H9 (cell line): ENCODE measurements around the gene SSBP3. TPM values are rescaled to one million over a fixed set of nuclear protein-coding genes. Genes with fewer than 3 reads are reported as not detected.

Experiments used
- DNase-seq: peaks from one replicate; pipeline ENCODE4 v3.0.0-alpha.2; 2017
- H2AFZ ChIP-seq: one replicate; pipeline ENCODE4 v1.6.1; 2013; ENCODE audit warnings: mild to moderate bottlenecking, low read length, control low read depth, moderate library complexity
- H2AK5ac ChIP-seq: 2 replicates; pipeline ENCODE4 v1.6.1; 2013; ENCODE audit warnings: low read length, control low read depth, mixed read lengths; ENCODE audit not compliant: insufficient read length
- H2BK120ac ChIP-seq: one replicate; pipeline ENCODE4 v1.6.1; 2013; ENCODE audit warnings: low read depth, mild to moderate bottlenecking, low read length, control low read depth, inconsistent platforms; ENCODE audit not compliant: poor library complexity, severe bottlenecking
- H2BK12ac ChIP-seq: 2 replicates; pipeline ENCODE4 v1.6.1; 2013; ENCODE audit warnings: low read length, control low read depth, mixed read lengths, low read depth; ENCODE audit not compliant: insufficient read length
- H2BK15ac ChIP-seq: 2 replicates; pipeline ENCODE4 v1.6.1; 2013; ENCODE audit warnings: low read depth, low read length, control low read depth
- H2BK20ac ChIP-seq: one replicate; pipeline ENCODE4 v1.6.1; 2013; ENCODE audit warnings: low read depth, mild to moderate bottlenecking, low read length, control low read depth, inconsistent platforms; ENCODE audit not compliant: poor library complexity, severe bottlenecking
- H2BK5ac ChIP-seq: 2 replicates; pipeline ENCODE4 v1.6.1; 2013; ENCODE audit warnings: low read length, control low read depth, mixed read lengths; ENCODE audit not compliant: insufficient read length
- H3K14ac ChIP-seq: 2 replicates; pipeline ENCODE4 v1.6.1; 2013; ENCODE audit warnings: low read length, control low read depth; ENCODE audit not compliant: insufficient read depth
- H3K18ac ChIP-seq: 2 replicates; pipeline ENCODE4 v1.6.1; 2013; ENCODE audit warnings: low read depth, mild to moderate bottlenecking, mixed read lengths, low read length, control low read depth; ENCODE audit not compliant: insufficient read length
- H3K23ac ChIP-seq: 2 replicates; pipeline ENCODE4 v1.6.1; 2013; ENCODE audit warnings: low read length, control low read depth, mixed read lengths, low read depth; ENCODE audit not compliant: insufficient read length
- H3K23me2 ChIP-seq: 2 replicates; pipeline ENCODE4 v1.6.1; 2013; ENCODE audit warnings: low read depth, mild to moderate bottlenecking, mixed read lengths, low read length, control low read depth; ENCODE audit not compliant: insufficient read length, poor library complexity, severe bottlenecking
- H3K27ac ChIP-seq: 2 replicates; pipeline ENCODE4 v1.5.1; 2013; ENCODE audit warnings: low read length, control low read depth, mixed read lengths, low read depth; ENCODE audit not compliant: insufficient read length
- H3K27me3 ChIP-seq: 2 replicates; pipeline ENCODE4 v1.6.1; 2013; ENCODE audit warnings: low read length, control low read depth, inconsistent platforms; ENCODE audit not compliant: insufficient read depth
- H3K4ac ChIP-seq: 2 replicates; pipeline ENCODE4 v1.6.1; 2013; ENCODE audit warnings: low read depth, mild to moderate bottlenecking, control low read depth, inconsistent platforms, low read length, moderate library complexity
- H3K4me1 ChIP-seq: 2 replicates; pipeline ENCODE4 v1.6.1; 2013; ENCODE audit warnings: low read length, control low read depth, inconsistent platforms; ENCODE audit not compliant: insufficient read depth
- H3K4me2 ChIP-seq: 2 replicates; pipeline ENCODE4 v1.6.1; 2013; ENCODE audit warnings: low read length, control low read depth, mixed read lengths; ENCODE audit not compliant: insufficient read length, insufficient read depth
- H3K56ac ChIP-seq: 2 replicates; pipeline ENCODE4 v1.6.1; 2013; ENCODE audit warnings: low read depth, mild to moderate bottlenecking, mixed read lengths, low read length, control low read depth; ENCODE audit not compliant: insufficient read length
- H3K79me1 ChIP-seq: 2 replicates; pipeline ENCODE4 v1.6.1; 2013; ENCODE audit warnings: low read depth, mild to moderate bottlenecking, moderate library complexity, low read length, control low read depth, inconsistent platforms; ENCODE audit not compliant: insufficient read depth, poor library complexity, severe bottlenecking
- H3K79me2 ChIP-seq: 2 replicates; pipeline ENCODE4 v1.6.1; 2013; ENCODE audit warnings: low read length, control low read depth, inconsistent platforms; ENCODE audit not compliant: insufficient read depth
- H3K9ac ChIP-seq: 2 replicates; pipeline ENCODE4 v1.6.1; 2013; ENCODE audit warnings: low read length, control low read depth, mixed read lengths; ENCODE audit not compliant: insufficient read length; ENCODE audit errors: extremely low read depth
- H3K9me3 ChIP-seq: one replicate; pipeline ENCODE4 v1.6.1; 2013; ENCODE audit warnings: low read depth, low read length, inconsistent platforms; ENCODE audit not compliant: control insufficient read depth
- H3T11ph ChIP-seq: one replicate; pipeline ENCODE4 v1.6.1; 2013; ENCODE audit warnings: mild to moderate bottlenecking, low read length, control low read depth, inconsistent platforms
- H4K20me1 ChIP-seq: one replicate; pipeline ENCODE4 v1.6.1; 2013; ENCODE audit not compliant: control insufficient read depth, insufficient read length, insufficient read depth
- H4K5ac ChIP-seq: 2 replicates; pipeline ENCODE4 v1.6.1; 2013; ENCODE audit warnings: low read depth, mild to moderate bottlenecking, mixed read lengths, low read length, control low read depth; ENCODE audit not compliant: insufficient read length
- H4K8ac ChIP-seq: replicated peaks from 2 replicates; pipeline ENCODE4 v1.6.1; 2013; ENCODE audit warnings: low read length, control low read depth, mixed read lengths, low read depth; ENCODE audit not compliant: insufficient read length
- H4K91ac ChIP-seq: 2 replicates; pipeline ENCODE4 v1.6.1; 2013; ENCODE audit warnings: low read depth, mild to moderate bottlenecking, moderate library complexity, mixed read lengths, low read length, control low read depth; ENCODE audit not compliant: insufficient read length
- H3K27ac Mint-ChIP-seq, 3 experiments: 2 replicates in 2 of 3; 3 replicates in 1 of 3; pipeline ENCODE4 v1.8.0; 2020 to 2021; ENCODE audit warnings: mixed read lengths in 3 of 3, mild to moderate bottlenecking in 1 of 3, moderate library complexity in 1 of 3
- H3K27me3 Mint-ChIP-seq: 2 replicates; pipeline ENCODE4 v1.8.0; 2021; ENCODE audit warnings: low read depth, mild to moderate bottlenecking, moderate library complexity, mixed read lengths
- H3K36me3 Mint-ChIP-seq, 3 experiments: 2 replicates in 2 of 3; 3 replicates in 1 of 3; pipeline ENCODE4 v1.8.0; 2020 to 2021; ENCODE audit warnings: low read depth in 3 of 3, mixed read lengths in 3 of 3; ENCODE audit not compliant: insufficient read depth in 1 of 3
- H3K4me1 Mint-ChIP-seq, 2 experiments: 2 replicates each; pipeline ENCODE4 v1.8.0; 2020; ENCODE audit warnings: mixed read lengths in 2 of 2
- H3K4me3 Mint-ChIP-seq, 2 experiments: 2 replicates in 1 of 2; 3 replicates in 1 of 2; pipeline ENCODE4 v1.8.0; 2020 to 2021; ENCODE audit warnings: mild to moderate bottlenecking in 2 of 2, mixed read lengths in 2 of 2, moderate library complexity in 1 of 2
- H3K9me3 Mint-ChIP-seq, 2 experiments: 2 replicates in 1 of 2; 3 replicates in 1 of 2; pipeline ENCODE4 v1.8.0; 2020; ENCODE audit warnings: mild to moderate bottlenecking in 2 of 2, mixed read lengths in 2 of 2, moderate library complexity in 1 of 2
- WGBS: extraction: QIAGEN DNeasy Blood & Tissue Kit; methylation state at CpG from one replicate; pipeline ENCODE4 v1.1.7; 2013; ENCODE audit warnings: missing lambda C conversion rate, low lambda C conversion rate, mixed read lengths; ENCODE audit not compliant: insufficient read length; ENCODE audit errors: extremely low coverage; 5-methylcytosine and 5-hydroxymethylcytosine counted together
- total RNA-seq: library from RNA; stranded (reverse); gene quantifications from 2 replicates; pipeline ENCODE4 v1.2.1, GENCODE V29; 2021
- TF ChIP-seq, protein P1 (sequence below): fragments of 200-600 bp; sonication (generic); conservative IDR thresholded peaks from 3 replicates; pipeline ENCODE4 v1.8.0; 2021; ENCODE audit warnings: antibody characterized with exemption, mild to moderate bottlenecking

SSBP3 gene
- total RNA-seq, 1 experiment from 2014 or later: 126 TPM

DNA sequence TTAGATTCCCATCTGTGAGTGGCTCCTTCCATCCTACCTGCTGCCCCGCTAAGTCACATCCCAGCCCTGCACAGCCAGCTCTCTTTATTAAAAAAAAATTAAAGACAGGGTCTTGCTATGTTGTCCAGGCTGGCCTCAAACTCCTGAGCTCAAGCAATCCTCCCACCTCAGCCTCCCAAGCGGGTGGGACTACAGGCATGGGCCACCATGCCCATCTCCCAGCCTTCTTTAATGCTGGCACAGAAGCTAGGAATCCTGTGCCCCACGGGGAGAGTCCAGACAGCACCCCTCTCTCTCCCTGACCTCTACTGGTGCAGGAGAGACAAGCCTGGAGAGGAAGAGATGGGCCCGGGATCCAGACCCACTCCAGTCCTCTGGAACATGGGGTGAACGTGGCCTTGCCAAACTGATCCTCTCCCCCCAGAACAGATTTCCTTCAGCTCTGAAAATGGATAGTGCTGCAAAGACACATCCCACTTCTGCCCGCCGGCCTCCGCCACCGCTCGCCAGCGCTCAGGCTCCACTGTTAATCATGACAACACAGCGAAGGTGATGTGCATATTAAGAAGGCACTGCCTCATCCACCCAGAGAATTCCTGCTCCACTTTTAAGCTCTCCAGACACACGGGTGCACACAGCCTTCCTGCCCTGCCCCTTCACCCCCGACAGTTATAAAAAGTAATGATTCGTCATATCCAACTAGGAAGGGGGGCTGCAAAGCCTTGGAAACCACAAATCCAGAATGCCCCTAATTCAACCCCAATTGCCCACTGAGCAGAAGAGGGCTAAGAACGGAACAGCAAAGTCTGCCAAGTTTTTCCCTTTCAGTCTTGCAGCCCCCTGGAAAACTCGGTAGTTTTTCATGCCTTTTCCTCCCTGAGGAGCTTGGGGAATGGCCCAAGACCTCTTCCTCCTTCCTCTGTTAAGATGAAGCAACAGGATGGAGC lies 138.1 kb downstream of the SSBP3 start:
- Mint-ChIP-seq H3K27ac (peak overlapping the region in 2 of 3 experiments; percentile 39 to 68; a peak in 3 of 7 replicates), H3K27me3 (no peaks in the 10 kb centered on the region), H3K9me3 (no peaks in the 10 kb centered on the region), H3K4me3 (no peak overlapping the region), H3K36me3 (peaks cover 6 to 7% (median 7%) of the 10 kb centered on the region in 3 experiments; a peak in 4 of 7 replicates), H3K4me1 (peaks cover 10 to 14% of the 10 kb centered on the region in 2 experiments)
- no peak overlapping the region for H3K18ac ChIP-seq
- H4K20me1 ChIP-seq: no peaks in the 10 kb centered on the region
- no peaks in the 10 kb centered on the region for H3K79me2 ChIP-seq
- no peak overlapping the region for H2BK120ac ChIP-seq
- H2BK15ac ChIP-seq: no peak overlapping the region
- H3K4me1 ChIP-seq: no peaks in the 10 kb centered on the region; the same call in 1 of the 2 replicates
- no peak overlapping the region for H4K91ac ChIP-seq
- no peak overlapping the region for H3T11ph ChIP-seq
- WGBS: no CpG with 5 or more reads among the region's 17 CpGs
- H3K27me3 ChIP-seq: no peaks in the 10 kb centered on the region
- H3K4me2 ChIP-seq: no peak overlapping the region
- H2AK5ac ChIP-seq: no peak overlapping the region
- H2BK12ac ChIP-seq: no peak overlapping the region
- H3K23ac ChIP-seq: no peak overlapping the region
- no peak overlapping the region for H2BK20ac ChIP-seq
- DNase-seq: no peak
- H3K56ac ChIP-seq: no peak overlapping the region
- no peak overlapping the region for H3K27ac ChIP-seq
- H3K9me3 ChIP-seq: no peaks in the 10 kb centered on the region
- H4K8ac ChIP-seq: no peak overlapping the region
- no peak overlapping the region for H2BK5ac ChIP-seq
- H3K23me2 ChIP-seq: no peaks in the 10 kb centered on the region
- H3K9ac ChIP-seq: no peak overlapping the region
- no peak overlapping the region for H3K4ac ChIP-seq
- H4K5ac ChIP-seq: no peak overlapping the region
- no peak overlapping the region for H3K14ac ChIP-seq
- no peak overlapping the region for H2AFZ ChIP-seq
- H3K79me1 ChIP-seq: peaks cover 2% of the 10 kb centered on the region
- TF ChIP-seq, protein P1, sequence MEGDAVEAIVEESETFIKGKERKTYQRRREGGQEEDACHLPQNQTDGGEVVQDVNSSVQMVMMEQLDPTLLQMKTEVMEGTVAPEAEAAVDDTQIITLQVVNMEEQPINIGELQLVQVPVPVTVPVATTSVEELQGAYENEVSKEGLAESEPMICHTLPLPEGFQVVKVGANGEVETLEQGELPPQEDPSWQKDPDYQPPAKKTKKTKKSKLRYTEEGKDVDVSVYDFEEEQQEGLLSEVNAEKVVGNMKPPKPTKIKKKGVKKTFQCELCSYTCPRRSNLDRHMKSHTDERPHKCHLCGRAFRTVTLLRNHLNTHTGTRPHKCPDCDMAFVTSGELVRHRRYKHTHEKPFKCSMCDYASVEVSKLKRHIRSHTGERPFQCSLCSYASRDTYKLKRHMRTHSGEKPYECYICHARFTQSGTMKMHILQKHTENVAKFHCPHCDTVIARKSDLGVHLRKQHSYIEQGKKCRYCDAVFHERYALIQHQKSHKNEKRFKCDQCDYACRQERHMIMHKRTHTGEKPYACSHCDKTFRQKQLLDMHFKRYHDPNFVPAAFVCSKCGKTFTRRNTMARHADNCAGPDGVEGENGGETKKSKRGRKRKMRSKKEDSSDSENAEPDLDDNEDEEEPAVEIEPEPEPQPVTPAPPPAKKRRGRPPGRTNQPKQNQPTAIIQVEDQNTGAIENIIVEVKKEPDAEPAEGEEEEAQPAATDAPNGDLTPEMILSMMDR: no peak
